Putamen (tissue), 1 donor: ENCODE measurements around the gene TXNDC2.

Experiments used
- DNase-seq: peaks from one replicate; pipeline ENCODE4 v3.0.0-alpha.2; 2016; ENCODE audit warnings: low spot score

The TXNDC2 gene

DNA sequence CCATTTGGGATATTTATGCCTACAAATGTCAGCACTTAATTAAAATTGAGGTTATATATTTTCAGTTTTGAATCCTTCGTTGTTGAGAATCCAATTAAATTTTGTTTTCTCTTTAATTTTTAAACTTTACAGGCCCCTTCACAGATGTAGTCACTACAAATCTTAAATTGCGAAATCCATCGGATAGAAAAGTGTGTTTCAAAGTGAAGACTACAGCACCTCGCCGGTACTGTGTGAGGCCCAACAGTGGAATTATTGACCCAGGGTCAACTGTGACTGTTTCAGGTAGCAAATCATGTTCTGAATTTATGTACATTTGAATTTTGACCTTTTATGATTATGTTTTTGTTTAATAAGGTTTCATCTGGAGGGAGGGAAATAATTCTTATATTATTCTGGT is 45.9 kb downstream of the TXNDC2 start:
- no peak for DNase-seq

DNA sequence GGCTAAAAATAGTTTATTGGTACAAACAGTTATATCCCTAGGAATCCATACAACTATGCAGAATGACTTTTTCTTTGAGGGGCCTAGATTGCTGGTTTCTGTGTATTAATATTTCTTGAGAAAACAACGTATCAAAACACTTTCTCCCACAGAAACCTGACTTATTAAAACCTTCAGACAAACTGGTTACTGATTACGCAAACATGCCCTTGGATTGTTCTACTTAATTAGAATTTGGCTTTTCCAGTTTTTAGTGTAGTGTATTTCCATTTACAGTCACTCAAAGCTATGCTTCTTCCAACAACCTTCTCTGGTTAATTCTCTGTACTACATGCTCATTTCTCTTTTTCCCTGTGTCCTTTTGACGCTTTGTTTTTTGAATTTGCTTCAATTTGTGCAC is 48.1 kb downstream of the TXNDC2 start:
- no peak for DNase-seq

DNA sequence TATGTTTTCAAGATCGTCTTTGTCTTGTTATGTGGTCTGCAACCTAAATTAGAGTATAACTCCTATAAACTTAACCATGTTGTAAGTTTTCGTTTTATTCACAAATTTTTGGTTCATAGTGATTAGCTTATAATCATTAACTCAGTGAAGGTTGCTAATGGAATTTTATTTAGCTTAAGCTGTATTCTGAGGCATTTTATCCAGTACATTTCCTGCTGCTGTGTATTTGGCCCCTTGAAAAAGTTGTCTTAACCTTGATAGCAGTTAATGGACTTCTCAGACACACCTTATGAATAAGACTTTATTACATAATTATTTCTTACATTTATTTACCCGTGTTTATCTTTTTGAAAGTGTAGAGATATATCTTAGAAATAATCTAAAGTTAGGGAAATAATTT is 48.5 kb downstream of the TXNDC2 start:
- DNase-seq = no peak
